Suprapubic skin (tissue), 3 donors: ENCODE measurements around the gene DHX40.

Experiments used
- POLR2A ChIP-seq, 2 donors: fragments of 450-650 bp; IDR thresholded peaks; one replicate each; pipeline ENCODE4 v1.6.1; 2017; ENCODE audit warnings: antibody characterized with exemption in 2 of 2, mild to moderate bottlenecking in 2 of 2, moderate library complexity in 2 of 2
- TF ChIP-seq, protein P1 (sequence below), 2 donors: fragments of 200-600 bp in 1 of 2; fragments of 450-650 bp in 1 of 2; sonication (generic) in 1 of 2; IDR thresholded peaks; one replicate each; pipeline ENCODE4 v1.5.1; 2016 to 2019; ENCODE audit warnings: antibody characterized with exemption in 2 of 2, mild to moderate bottlenecking in 1 of 2, moderate library complexity in 1 of 2

DNA sequence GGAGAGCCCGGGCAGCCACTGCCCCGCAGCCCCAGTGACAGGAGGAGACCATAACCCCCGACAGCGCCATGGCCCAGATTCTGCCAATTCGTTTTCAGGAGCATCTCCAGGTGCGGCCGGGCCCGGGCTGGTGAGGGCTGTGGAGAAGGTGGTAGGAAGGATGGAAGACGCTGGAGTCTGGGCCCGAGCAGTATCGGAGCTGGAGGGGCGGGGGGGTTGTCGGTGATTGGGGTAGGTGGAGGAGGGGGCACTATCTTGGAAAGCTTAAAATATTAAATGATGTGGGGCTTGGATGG, 54.6 kb downstream of the DHX40 start:
- no peak for TF ChIP-seq POLR2A (IDR thresholded peaks at IDR 0.05)
- TF ChIP-seq, protein P1, sequence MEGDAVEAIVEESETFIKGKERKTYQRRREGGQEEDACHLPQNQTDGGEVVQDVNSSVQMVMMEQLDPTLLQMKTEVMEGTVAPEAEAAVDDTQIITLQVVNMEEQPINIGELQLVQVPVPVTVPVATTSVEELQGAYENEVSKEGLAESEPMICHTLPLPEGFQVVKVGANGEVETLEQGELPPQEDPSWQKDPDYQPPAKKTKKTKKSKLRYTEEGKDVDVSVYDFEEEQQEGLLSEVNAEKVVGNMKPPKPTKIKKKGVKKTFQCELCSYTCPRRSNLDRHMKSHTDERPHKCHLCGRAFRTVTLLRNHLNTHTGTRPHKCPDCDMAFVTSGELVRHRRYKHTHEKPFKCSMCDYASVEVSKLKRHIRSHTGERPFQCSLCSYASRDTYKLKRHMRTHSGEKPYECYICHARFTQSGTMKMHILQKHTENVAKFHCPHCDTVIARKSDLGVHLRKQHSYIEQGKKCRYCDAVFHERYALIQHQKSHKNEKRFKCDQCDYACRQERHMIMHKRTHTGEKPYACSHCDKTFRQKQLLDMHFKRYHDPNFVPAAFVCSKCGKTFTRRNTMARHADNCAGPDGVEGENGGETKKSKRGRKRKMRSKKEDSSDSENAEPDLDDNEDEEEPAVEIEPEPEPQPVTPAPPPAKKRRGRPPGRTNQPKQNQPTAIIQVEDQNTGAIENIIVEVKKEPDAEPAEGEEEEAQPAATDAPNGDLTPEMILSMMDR (IDR thresholded peaks at IDR 0.05): no peak
